Lower leg skin (tissue), 4 donors: ENCODE measurements around the gene ROM1. TPM values are rescaled to one million over a fixed set of nuclear protein-coding genes. Genes with fewer than 3 reads are reported as not detected.
A peak's percentile ranks its signal among the peaks of the same experiment; 100 is the strongest.

Experiments
- DNase-seq, 2 donors: peaks; one replicate each; pipeline ENCODE4 v3.0.0-alpha.2; 2019; ENCODE audit warnings: low spot score in 2 of 2
- H3K4me3 ChIP-seq: fragments of 200-600 bp; sonication (generic); 2 replicates; pipeline ENCODE4 v1.5.1; 2017; ENCODE audit warnings: mild to moderate bottlenecking, low read depth; ENCODE audit not compliant: poor library complexity, severe bottlenecking
- CTCF ChIP-seq, 3 donors: fragments of 450-650 bp; IDR thresholded peaks; one replicate each; pipeline ENCODE4 v1.5.1; 2016; ENCODE audit warnings: antibody characterized with exemption in 3 of 3, mild to moderate bottlenecking in 3 of 3, moderate library complexity in 2 of 3
- POLR2A ChIP-seq, 2 donors: fragments of 450-650 bp; IDR thresholded peaks; one replicate each; pipeline ENCODE4 v1.6.1; 2016 to 2017; ENCODE audit warnings: antibody characterized with exemption in 2 of 2, mild to moderate bottlenecking in 1 of 2, moderate library complexity in 1 of 2
- WGBS, 2 donors: methylation state at CpG; one replicate each; pipeline ENCODE4 v1.1.5; 2018; 5-methylcytosine and 5-hydroxymethylcytosine counted together
- intact Hi-C: fragments of 100-400 bp; cut with DNase I; formaldehyde crosslinking; loops from one replicate; pipeline ENCODE4 v1.15.0; 2023; ENCODE audit warnings: low total_unique reads
- total RNA-seq, 4 donors: library from RNA; depleted of rRNA; stranded (reverse); fragments of >200 nt; gene quantifications; one replicate each; pipeline ENCODE4 v1.1.0, GENCODE V29; 2016

Gene ROM1
- total RNA-seq, 4 donors from 2014 or later, result 4.0 to 7.6 (median 6.5) TPM

GRCh38 chr11:62645946-62646824 lies 33.1 kb downstream of the ROM1 start, which contains the start of gene GANAB:
GANAB (minus strand) TSS chr11:62646613; CDS start chr11:62646599, 14 bp downstream.
- H3K4me3 ChIP-seq, result peak within 1 kb of the TSS; percentile 70
- TF ChIP-seq CTCF (IDR thresholded peaks at IDR 0.05) (no peak), POLR2A (IDR thresholded peaks at IDR 0.05) (peak in 1 of 2 donors; percentile 43)
- WGBS, 2 donors, result 0 to 1% methylated on average over 63 to 73 of the region's 73 CpGs
- intact Hi-C loops, result no loop called here
- DNase-seq, result peak; percentile 100

GRCh38 chr11:62646825-62647608 lies 34.0 kb downstream of the ROM1 start:
- TF ChIP-seq CTCF (IDR thresholded peaks at IDR 0.05), result no peak
- TF ChIP-seq POLR2A (IDR thresholded peaks at IDR 0.05), result no peak
- WGBS, 2 donors, result 57 to 60% methylated on average over 31 to 32 of the region's 32 CpGs
- intact Hi-C loops, result no loop called here
- no peak overlapping the region for H3K4me3 ChIP-seq
- DNase-seq, result peak in 1 of 2 donors; percentile 31

GRCh38 chr11:62647609-62648005 lies 34.5 kb downstream of the ROM1 start:
- no peak for TF ChIP-seq POLR2A (IDR thresholded peaks at IDR 0.05)
- TF ChIP-seq CTCF (IDR thresholded peaks at IDR 0.05), result no peak
- intact Hi-C loops, result no loop called here
- no peak for DNase-seq
- H3K4me3 ChIP-seq, result no peak overlapping the region
- 70 to 91% methylated on average over 6 of the region's 6 CpGs for WGBS, 2 donors

GRCh38 chr11:62648185-62648966 lies 35.3 kb downstream of the ROM1 start:
- WGBS, 2 donors, result 86 to 89% methylated on average over 21 to 23 of the region's 24 CpGs
- DNase-seq, result no peak
- no peak for TF ChIP-seq CTCF (IDR thresholded peaks at IDR 0.05)
- no peak for TF ChIP-seq POLR2A (IDR thresholded peaks at IDR 0.05)
- intact Hi-C loops, result no loop called here
- no peak overlapping the region for H3K4me3 ChIP-seq

- TF ChIP-seq POLR2A (IDR thresholded peaks at IDR 0.05) (no peak), CTCF (IDR thresholded peaks at IDR 0.05) (no peak)
- no peak for DNase-seq
- intact Hi-C loops, result no loop called here
- H3K4me3 ChIP-seq, result no peak overlapping the region
- WGBS, 2 donors, result 80 to 93% methylated on average over 5 to 11 of the region's 11 CpGs
Measured at GRCh38 chr11:62648967-62649364, 35.9 kb downstream of the ROM1 start.
